ENCODE results near the gene ADSS1.

Gene ADSS1

DNA sequence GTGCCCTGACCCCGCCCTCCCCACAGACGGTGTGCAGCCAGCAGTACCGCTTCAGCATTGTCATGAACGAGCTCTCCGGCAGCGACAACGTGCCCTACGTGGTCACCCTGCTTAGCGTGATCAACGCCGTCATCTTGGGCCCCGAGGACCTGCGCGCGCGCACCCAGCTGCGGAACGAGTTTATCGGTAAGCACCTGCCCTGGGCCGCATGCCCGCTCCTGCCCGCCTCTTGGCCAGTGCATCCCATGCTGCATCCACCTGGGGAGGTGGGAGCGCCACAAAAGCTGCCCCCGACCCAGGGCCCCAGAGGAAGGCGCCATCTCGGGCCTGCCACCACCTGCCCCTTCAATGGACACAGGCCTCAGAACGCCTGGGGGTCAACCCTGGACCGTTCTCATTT, 20.8 kb upstream of the ADSS1 start:
- no peak overlapping the region for H3K27ac ChIP-seq
- TF ChIP-seq, protein P1, sequence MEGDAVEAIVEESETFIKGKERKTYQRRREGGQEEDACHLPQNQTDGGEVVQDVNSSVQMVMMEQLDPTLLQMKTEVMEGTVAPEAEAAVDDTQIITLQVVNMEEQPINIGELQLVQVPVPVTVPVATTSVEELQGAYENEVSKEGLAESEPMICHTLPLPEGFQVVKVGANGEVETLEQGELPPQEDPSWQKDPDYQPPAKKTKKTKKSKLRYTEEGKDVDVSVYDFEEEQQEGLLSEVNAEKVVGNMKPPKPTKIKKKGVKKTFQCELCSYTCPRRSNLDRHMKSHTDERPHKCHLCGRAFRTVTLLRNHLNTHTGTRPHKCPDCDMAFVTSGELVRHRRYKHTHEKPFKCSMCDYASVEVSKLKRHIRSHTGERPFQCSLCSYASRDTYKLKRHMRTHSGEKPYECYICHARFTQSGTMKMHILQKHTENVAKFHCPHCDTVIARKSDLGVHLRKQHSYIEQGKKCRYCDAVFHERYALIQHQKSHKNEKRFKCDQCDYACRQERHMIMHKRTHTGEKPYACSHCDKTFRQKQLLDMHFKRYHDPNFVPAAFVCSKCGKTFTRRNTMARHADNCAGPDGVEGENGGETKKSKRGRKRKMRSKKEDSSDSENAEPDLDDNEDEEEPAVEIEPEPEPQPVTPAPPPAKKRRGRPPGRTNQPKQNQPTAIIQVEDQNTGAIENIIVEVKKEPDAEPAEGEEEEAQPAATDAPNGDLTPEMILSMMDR (IDR thresholded peaks at IDR 0.05), result no peak
- TF ChIP-seq ZFX (IDR thresholded peaks at IDR 0.05; ENCODE audit: borderline replicate concordance), result no peak

DNA sequence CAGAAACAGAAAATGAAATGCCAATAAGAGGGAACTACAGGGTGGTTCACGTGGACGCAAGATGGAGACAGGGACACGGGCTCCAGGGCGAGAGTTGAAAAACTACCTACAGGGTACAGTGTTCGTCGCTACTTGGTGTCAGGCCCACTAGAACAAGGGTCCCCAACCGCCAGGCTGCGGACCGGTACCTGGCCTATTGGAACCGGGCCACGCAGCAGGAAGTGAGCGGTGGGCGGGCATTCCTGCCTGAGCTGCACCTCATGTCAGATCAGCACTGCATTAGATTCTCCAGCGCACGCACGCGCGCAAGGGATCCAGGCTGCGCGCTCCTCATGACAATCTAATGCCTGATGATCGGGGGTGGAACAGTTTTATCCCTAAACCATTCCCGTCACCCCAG, 19.8 kb upstream of the ADSS1 start:
- H3K27ac ChIP-seq, result no peak overlapping the region
- no peak for TF ChIP-seq ZFX (IDR thresholded peaks at IDR 0.05; ENCODE audit: borderline replicate concordance)
- TF ChIP-seq, protein P1 (IDR thresholded peaks at IDR 0.05), result no peak

DNA sequence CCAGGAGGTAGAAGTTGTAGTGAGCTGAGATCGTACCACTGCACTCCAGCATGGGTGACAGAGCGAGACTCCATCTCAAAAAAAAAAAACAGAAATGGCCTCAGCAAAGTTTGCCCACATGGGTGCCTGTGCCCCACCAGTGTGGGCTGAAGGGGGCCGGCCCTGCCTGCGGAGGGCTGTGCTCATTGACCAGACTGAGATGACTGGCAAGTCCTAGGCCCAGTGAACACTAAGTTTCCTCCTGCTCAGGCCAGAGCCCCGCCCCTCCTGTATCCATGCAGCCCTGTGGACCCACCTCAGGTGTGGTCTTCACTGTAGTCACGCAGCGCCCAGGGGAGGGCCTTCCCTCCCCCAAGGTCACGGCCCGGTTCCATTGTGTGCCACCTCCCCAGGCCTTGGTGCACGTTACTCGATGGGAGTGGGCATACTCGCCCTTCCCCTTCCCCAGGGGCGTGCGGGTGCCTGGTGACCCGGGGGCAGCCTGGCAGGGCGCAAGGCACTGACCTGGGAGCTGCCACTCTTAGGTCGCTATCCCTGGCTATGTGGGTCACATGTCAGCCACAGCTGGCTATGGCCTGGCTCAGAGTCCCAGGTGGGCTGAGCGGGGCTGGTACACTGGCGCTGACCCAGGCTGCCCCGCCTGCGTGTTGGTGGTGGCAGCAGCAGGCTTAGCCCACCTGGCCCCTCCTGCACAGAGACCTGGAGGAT, 18.5 kb upstream of the ADSS1 start:
- TF ChIP-seq ZFX (IDR thresholded peaks at IDR 0.05; ENCODE audit: borderline replicate concordance), result no peak
- TF ChIP-seq, protein P1 (IDR thresholded peaks at IDR 0.05), result no peak
- H3K27ac ChIP-seq, result no peak overlapping the region

DNA sequence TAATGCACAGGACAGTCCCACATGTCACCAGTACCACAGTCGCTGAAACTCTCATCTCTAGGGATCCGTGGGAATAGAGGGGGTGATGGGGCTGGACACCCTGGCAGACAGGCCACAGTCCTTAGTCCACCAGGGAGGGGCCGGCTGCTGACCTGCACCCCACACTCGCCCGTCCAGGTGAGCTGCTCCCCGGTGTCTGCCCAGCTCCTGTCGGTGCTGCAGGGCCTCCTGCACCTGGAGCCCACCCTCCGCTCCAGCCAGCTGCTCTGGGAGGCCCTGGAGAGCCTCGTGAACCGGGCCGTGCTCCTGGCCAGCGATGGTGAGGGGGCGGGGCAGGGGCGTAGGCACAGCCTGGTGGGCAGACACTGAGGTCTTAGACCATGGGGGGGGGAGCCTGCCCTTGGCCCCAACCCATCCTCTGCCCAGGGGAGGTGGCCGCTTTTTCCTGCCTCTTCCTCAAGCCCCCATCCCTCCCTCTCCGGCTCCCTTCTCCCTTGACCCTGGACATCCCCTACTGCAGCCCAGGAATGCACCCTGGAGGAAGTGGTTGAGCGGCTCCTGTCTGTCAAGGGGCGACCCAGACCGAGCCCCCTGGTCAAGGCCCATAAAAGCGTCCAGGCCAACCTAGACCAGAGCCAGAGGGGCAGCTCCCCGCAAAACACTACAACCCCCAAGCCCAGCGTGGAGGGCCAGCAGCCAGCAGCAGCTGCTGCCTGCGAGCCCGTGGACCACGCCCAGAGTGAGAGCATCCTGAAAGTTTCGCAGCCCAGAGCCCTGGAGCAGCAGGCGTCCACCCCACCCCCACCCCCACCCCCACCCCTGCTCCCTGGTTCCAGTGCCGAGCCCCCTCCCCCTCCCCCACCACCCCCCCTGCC, 17.1 kb upstream of the ADSS1 start:
- TF ChIP-seq, protein P1 (IDR thresholded peaks at IDR 0.05), result no peak
- no peak for TF ChIP-seq ZFX (IDR thresholded peaks at IDR 0.05; ENCODE audit: borderline replicate concordance)
- H3K27ac ChIP-seq, result no peak overlapping the region

DNA sequence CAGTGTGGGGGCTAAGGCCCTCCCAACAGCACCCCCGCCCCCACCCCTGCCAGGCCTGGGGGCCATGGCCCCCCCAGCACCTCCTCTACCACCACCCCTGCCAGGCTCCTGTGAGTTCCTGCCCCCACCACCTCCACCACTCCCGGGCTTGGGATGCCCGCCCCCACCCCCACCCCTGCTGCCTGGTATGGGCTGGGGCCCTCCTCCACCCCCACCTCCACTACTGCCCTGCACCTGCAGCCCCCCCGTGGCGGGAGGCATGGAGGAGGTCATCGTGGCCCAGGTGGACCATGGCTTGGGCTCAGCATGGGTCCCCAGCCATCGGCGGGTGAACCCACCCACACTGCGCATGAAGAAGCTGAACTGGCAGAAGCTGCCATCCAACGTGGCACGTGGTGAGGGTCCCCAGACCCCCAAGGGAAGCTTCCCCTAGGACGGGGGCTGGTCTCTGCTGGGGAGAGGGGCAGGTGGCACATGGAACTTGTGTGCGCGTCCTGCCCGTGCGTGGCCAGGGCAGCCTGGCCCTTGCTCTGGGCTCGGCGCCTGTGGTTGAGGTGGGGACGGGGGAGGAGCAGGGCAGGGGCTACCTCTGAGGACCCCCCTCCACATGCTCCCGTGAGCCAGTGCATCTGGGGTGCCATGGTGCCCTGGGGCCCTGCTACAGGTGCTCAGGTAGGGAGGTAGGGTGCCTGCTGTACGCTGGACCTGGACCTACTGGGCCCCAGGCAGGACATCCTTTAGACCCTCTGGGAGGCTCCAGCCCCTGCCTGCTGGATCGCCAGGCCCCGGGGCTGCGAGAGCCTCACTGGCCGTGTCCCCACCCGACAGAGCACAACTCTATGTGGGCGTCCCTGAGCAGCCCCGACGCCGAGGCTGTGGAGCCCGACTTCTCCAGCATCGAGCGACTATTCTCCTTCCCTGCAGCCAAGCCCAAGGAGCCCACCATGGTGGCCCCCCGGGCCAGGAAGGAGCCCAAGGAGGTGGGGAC, 16.1 kb upstream of the ADSS1 start:
- no peak overlapping the region for H3K27ac ChIP-seq
- TF ChIP-seq ZFX (IDR thresholded peaks at IDR 0.05; ENCODE audit: borderline replicate concordance), result no peak
- TF ChIP-seq, protein P1 (IDR thresholded peaks at IDR 0.05), result no peak

DNA sequence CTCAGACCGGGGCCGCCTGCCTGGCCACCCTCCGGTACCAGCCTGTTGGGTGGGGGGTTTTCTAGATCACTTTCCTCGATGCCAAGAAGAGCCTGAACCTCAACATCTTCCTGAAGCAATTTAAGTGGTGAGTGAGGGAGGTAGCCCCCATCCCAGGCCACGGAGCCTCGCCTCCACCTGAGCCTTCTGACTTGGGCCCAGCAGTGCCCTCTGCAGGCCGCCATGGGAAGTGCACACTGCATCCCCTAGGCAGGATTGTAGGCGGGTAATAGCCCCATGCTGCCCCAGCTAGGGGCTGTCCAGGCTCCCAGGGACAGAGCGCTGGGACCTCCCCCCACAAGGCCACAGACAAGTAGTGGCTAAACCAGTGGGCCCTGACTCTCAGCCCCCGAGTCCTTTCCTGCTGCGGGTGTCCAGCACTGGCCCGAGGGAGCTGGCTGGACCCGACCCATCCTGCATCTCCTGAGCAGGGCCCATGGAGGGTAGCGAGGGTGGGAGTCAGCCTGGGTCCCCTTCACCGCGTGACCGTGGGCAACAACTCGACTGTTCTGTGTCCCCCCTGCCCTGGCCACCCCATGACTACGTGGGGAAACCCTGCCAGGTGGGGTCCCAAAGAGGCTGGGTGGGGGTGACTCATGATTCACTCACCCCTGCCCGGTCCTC, 15.3 kb upstream of the ADSS1 start:
- no peak for TF ChIP-seq ZFX (IDR thresholded peaks at IDR 0.05; ENCODE audit: borderline replicate concordance)
- TF ChIP-seq, protein P1 (IDR thresholded peaks at IDR 0.05), result peak; percentile 96
- H3K27ac ChIP-seq, result no peak overlapping the region
